NCI-H1048 (cell line): ENCODE measurements around the gene LEF1.

Experiments
- DNase-seq: peaks from one replicate; lab custom pipeline; 2025; lab: John Stamatoyannopoulos, UW

The LEF1 gene

DNA sequence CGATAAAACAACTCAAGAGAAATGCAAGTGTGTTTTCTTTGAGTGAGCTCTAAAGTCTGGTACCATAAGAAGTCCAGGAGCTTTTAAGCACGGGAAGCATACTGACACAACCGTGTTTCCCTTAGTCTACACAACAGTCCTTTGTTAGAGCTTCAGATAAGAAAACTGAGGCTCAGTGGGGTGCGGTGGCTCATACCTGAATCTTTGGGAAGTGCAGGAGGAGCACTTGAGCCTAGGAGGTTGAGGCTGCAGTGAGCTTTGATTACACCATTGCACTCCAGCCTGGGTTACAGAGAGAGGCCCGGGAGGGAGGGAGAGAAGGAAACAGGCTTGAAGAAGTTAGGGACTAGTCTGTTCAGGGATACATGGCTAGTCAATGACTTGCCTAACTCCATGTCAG lies 21.9 kb downstream of the LEF1 start:
- no peak for DNase-seq

DNA sequence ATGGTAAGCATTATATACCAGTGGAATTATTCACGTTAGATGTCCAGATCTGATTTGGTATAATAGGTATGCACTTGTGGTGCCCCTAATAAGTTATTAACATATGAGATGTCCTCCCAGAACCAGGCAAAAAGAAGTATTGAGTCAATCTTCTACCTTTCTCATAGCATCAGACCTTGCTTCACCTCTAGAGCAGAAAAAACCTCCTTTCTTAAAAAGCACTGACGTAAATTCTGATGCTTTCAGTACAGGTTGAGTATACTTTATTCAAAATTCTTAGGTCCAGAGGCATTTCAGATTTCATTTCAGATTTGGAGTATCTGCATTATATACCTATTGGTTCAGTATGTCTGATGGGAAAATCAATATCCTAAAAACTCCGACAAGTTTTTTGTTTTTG lies 22.4 kb downstream of the LEF1 start:
- DNase-seq, result no peak

- DNase-seq, result no peak
Observed at GRCh38 chr4:108144451-108144850, 24.3 kb downstream of the LEF1 start.

- DNase-seq, result no peak
Observed at GRCh38 chr4:108143515-108143914, 25.2 kb downstream of the LEF1 start.

DNA sequence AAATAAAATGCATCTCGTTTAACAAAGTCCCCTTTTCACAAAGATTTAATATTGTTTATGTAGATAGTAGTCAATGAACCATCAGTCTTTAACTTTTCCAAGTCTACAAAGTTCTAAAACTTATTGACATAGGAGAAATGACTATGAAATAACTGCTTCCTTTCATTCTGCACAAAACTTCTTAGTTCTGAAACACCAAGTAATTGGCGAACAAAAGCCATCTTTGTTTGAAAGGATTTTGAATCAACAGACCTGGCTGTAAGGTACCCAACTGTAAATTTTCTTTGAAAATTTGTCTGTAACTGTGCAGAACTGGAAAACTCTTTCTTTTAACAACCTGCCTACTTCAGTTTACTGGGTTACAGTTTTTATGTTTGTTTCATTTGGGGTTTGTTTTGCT lies 25.9 kb downstream of the LEF1 start:
- no peak for DNase-seq

DNA sequence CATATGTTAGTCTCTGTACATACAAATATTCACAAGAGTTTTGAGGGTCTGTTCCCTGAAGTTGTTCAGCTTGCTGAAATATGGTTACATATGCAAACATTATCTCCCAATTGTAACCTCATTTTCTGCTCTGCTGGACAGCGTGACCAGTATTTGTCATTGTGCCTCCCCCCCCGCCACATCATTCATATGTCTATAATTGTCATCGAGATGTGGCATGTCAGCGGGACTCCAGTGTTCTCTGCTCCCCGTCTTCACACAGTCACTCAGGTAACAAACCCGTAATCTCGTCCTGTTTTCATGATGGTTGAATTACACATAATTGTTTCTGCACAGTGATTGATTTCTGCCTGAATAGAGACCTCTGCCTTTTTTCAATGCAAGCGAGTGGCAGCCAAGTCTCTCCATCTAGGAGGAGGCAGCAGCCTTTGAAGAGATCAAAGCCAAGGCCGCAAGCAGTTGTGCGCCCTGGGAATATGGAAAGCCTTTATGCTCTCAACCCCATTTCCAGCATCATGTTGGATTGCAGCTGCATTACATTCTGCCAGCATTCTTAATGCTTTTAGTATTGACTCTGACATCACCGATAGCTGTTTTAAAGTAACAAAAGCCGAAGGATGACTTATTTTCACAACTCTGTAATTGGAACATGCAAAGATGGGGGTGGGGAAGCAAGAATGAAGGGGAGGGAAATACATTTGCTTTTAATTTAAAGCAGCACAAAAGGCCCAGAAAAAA lies 27.4 kb downstream of the LEF1 start:
- DNase-seq, result no peak

DNA sequence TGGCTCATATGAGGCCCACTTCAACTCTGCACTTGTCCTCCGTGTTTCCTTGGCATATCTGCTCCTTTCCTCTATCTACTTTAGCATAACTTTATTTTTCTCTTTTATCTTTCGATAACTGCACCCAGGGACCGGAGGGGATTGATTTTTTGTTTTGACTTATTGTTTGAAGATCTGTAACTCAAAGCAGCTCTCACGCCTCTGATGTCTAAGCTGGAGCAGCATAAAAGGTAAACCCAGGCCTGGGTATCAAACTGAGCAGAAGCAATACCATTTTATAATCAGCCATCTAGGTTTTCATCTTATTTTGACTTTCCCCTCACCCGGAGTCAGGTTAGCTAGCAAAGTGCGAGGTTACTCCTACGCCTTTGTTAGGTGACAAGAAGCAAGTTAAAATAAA lies 28.4 kb downstream of the LEF1 start:
- no peak for DNase-seq

- no peak for DNase-seq
Observed at GRCh38 chr4:108139089-108139488, 29.6 kb downstream of the LEF1 start.

DNA sequence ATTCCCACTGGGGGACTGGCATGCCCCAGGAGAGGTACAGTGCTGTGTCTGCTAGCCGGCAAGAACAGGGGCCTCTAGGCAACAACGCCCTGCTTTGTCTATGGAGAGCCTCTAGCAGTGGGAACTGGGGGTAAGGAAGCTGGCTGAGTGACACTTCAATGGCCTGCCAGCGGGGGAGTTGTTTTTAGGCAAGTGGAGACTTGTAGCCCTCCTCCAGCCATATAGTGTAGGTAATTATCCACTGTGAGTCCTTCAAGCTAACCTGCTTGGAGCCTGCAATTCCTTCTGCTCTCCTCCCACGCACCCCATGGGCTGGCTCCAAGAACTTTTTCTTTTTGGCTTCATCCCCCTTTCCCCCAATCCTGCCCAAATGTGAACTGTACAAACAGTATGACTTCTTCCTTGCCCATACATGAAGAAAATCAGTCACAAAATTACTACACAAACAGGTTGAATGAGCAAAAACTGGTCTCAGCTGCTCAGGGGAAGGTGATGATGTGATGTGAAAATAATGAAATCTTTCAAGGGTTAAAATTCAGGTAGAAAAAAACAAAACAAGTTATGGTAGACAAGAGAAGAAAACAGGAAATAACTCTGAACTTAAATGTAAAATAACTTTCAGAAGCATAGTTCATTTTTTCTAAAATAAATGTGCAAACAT lies 33.1 kb downstream of the LEF1 start:
- DNase-seq, result no peak

DNA sequence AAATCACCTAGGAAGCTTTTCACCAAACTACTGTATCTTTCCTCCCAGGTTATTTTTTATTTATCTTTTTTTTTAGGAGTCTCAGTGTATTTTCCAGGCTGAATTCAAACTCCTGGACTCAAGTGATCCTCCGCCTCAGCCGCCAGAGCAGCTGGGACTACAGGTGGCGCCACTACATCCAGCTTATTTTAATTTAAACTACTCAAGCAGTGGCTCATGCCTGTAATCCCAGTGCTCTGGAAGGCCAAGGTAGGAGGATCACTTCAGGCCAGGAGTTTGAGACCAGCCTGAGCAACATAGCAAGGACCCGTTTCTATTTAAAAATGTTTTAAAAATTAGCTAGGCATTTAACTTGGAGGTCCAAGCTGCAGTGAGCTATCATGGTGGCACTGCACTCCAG lies 37.8 kb downstream of the LEF1 start:
- DNase-seq, result no peak

GRCh38 chr4:108129196-108129595 lies 39.5 kb downstream of the LEF1 start:
- DNase-seq, result no peak

GRCh38 chr4:108126806-108127205 lies 41.9 kb downstream of the LEF1 start:
- DNase-seq, result no peak

DNA sequence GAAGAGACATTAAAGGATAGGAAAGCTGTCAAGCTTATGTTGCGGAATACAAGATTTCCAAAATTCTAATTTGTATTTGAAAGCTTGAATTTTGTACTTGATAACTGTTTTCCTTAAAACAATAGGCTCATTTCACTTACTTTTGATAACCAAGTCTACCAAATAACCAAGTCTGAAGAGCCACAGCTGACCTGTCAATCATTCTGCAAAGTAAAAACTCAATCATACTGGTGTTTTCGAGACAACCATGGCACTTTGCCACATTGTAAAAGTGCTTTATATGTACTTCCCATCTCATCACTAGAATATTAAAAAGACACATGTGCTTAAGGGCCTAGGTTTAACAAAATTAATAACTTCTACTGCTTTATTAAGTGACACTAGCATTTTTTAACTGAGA lies 47.9 kb downstream of the LEF1 start:
- DNase-seq, result no peak

GRCh38 chr4:108119199-108119800 lies 49.4 kb downstream of the LEF1 start:
- no peak for DNase-seq

GRCh38 chr4:108118505-108118904 lies 50.2 kb downstream of the LEF1 start:
- no peak for DNase-seq

- DNase-seq, result no peak
Observed at GRCh38 chr4:108117418-108118182, 51.1 kb downstream of the LEF1 start.

GRCh38 chr4:108116423-108117168 lies 52.1 kb downstream of the LEF1 start:
- DNase-seq, result no peak

DNA sequence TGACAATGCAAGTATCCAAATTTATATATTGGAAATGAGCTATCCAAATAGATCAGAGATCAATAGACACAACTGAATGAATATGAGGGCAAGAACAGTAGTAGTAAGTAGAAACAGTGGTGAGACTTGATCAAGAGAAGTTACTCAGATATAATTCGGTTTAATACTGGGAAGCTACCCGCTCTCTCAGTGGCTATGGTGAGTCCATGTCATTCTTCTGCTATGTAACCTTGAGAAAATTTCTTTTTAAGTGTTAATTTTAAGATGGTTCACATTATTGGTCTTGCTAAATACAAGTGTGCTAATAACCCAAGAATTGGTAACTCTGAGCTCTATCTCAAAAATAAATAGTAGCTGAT lies 53.6 kb downstream of the LEF1 start:
- no peak for DNase-seq

DNA sequence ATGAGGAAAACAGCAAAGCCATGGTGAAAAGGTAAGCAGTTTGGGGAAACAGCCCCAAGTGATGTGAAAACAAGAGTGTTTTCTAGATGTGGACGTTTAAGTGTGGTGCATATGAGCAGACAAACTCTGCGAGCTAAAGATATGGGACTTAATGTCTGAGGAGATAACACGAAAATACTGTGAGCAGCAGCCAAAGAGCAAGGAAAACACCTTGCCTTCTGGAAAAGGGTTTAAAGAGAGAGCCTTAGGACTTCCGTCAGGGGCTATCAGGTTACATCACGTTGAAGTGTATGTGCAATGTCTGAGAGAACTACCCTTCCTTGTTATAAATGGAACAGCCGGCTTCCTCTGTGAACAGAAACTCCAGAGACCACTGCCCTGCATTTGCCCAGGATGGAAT lies 54.2 kb downstream of the LEF1 start:
- no peak for DNase-seq

GRCh38 chr4:108113229-108113628 lies 55.5 kb downstream of the LEF1 start:
- DNase-seq, result no peak

- DNase-seq, result no peak
Observed at GRCh38 chr4:108111781-108112180, 57.0 kb downstream of the LEF1 start.

DNA sequence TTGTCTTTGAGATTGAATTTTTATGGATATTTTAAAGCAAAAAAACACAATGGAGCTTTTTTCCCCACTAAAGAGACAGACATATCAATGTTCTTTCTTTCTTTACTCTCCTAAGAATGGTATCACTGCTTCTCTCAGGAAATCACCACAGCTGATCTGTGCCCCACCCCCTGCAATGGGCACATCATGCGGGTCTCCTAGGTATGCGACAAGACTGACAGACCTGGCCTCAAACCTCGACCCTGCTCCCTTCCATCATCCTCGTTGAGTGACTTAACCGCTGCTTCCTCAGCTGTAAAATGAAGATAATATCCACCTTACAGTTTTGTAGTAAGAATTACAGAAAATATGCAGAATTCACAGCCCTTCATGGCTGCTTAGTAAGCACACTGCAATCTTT lies 58.3 kb downstream of the LEF1 start:
- DNase-seq, result no peak
